Measurements from ENCODE around the gene SLC8A1. TPM values are rescaled to one million over a fixed set of nuclear protein-coding genes. Genes with fewer than 3 reads are reported as not detected.
"Not testable (repeated sequence)": the region's sequence is repeated elsewhere in the genome, so short reads cannot be mapped to it uniquely, and the experiment has no call there.

The SLC8A1 gene
- total RNA-seq, 1 donor from 2014 or later: 21.0 TPM

DNA sequence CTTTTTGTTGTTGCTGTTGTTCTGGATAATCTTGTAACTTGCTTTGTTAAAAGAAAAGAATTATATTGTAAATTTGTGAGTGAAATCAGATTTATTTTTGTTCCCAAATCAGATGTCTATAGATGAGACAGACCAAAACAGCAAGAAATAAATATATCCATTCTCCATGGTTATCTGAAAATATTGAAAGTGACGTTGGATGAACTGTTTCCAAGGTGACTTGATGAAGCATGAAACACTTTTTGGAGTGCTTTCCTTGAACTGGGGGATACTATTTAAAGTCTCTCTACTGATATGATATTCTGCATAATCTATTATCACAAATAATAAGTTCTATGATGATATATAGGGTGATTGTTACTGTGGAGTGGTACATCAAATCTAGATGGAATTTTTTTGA is 357.4 kb downstream of the SLC8A1 start:
- ATAC-seq (no peak), DNase-seq (ENCODE audit: low spot score) (no peak)
- intact Hi-C loops (cut with DNase I): loop anchor here (10.0 kb wide), 1 partner anchor 380 kb away; no protein-coding TSS in a partner anchor

DNA sequence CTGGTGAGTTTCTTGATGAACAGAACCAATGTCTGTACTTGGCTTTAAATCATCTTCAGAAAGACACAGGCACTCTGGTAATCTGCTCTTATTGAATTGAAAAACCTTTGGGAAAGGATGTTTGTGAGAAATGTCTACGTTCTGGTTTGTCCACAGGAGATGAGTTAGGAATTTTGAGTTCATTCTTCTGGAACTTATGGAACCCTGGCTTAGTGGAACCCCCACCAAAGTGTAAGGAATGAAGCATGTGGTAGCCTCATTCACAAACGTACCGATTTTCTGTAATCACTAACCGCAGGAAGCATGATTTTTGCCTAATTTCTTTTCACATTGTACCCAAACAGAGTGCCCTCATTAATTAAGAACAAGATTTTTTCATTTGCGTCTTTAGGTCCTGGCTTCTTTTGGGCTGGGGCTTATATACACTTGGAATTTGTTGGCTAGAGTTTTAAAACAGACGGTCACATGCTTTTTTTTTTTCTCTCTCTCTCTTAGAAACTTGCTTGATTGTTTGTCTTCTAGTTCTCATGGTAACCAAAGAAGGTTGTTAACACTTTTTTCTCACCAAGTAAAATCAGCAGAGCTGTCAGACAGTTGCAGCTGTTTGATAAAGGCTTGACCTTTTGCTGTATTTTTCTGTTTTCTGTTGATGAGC is 358.7 kb downstream of the SLC8A1 start:
- intact Hi-C loops (cut with DNase I): loop anchor here (10.0 kb wide), 1 partner anchor 378 kb away; no protein-coding TSS in a partner anchor
- ATAC-seq: no peak
- no peak for DNase-seq (ENCODE audit: low spot score)

DNA sequence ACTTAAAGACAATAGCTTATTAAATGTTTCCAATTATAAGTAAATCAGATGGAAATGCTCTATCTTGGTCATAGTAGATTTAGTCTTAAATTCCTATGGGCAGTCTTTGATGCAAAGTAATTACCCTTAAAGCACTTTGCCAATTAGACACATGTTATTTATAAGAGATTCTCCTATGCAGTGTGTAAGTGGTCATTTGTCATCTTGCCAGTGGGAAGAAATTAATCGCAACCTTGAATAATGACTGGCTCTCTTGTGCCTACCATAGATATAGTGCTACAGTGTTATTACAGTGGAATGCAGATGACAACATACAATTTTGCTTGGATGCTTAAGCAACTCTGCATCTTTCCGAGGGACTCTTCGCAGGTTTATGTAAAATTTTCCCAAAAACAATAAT is 361.8 kb downstream of the SLC8A1 start:
- intact Hi-C loops (cut with DNase I): loop anchor here (10.0 kb wide), 1 partner anchor 375 kb away; no protein-coding TSS in a partner anchor
- DNase-seq (ENCODE audit: low spot score) (no peak), ATAC-seq (no peak)

DNA sequence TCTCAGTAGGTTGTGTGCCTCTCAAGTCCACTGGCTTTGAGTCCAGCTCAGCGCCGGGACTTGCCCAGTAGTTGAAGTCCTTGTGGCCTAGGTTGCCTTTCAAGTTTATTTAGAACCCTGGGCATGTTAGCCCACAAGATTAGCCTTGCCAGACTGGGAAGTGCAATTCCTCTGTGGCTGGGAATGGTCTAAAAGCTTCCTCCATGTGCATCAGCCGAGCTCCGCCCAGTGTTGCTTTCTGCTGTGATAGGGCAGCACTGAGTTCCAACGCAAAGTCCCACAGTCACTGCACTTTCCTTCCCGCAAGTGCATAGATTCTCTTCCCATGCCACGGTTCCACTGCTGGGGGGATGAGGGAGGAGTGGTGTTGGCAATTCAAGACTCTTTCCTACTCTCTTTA is 364.0 kb downstream of the SLC8A1 start:
- intact Hi-C loops (cut with DNase I): no loop called here
- ATAC-seq: no peak
- DNase-seq (ENCODE audit: low spot score): no peak

DNA sequence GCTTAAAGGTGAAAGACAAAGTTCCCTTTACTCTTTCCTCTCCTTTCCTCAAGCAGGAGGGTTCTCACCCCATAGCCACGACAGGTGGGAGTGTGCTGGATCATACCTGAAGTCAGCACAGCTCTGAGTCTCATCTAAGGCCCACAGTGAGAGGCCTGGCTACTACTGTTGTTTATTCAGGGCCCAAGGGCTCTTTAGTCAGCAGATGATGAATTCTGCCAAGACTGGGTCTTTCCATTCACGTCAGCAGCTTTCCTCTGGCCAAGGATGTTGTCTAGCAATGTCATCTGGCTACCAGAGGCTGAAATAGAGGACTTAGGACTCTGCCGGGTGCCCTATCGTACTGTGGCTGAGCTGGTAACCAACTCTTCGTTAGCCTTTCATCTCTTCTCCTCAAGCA is 364.5 kb downstream of the SLC8A1 start:
- ATAC-seq (no peak), DNase-seq (ENCODE audit: low spot score) (no peak)
- intact Hi-C loops (cut with DNase I): no loop called here

DNA sequence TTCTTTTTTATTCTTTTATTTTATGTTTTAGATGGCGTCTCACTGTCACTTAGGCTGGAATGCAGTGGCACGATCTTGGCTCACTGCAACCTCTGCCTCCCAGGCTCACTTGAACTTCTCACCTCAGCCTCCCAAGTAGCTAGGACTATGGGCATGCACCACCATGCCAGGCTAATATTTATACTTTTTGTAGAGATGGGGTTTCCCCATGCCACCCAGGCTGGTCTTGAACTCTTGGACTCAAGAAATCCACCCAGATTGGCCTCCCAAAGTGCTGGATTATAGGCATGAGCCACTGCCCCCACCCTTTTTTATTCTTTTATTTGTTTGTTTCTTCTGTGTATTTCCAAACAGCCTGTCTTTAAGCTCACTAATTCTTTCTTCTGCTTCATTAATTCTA is 366.1 kb downstream of the SLC8A1 start:
- DNase-seq (ENCODE audit: low spot score) (no peak), ATAC-seq (no peak)
- intact Hi-C loops (cut with DNase I): no loop called here

DNA sequence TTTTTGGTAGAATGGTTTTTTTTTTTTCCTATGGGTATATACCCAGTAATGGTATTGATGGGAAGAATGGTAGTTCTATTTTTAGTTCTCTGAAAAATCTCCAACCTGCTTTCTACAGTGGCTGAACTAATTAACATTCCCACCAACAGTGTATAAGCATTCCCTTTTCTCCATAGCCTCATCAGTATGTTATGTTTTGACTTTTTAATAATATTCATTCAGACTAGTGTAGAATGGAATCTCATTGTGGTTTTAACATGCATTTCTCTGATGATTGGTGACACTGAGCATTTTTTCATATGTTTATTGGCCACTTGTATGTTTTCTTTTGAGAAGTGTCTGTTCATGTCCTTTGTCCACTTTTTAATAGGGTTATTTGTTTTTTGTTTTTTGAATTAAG is 378.6 kb downstream of the SLC8A1 start:
- DNase-seq (ENCODE audit: low spot score); ATAC-seq; intact Hi-C loops (cut with DNase I): not testable (repeated sequence)

DNA sequence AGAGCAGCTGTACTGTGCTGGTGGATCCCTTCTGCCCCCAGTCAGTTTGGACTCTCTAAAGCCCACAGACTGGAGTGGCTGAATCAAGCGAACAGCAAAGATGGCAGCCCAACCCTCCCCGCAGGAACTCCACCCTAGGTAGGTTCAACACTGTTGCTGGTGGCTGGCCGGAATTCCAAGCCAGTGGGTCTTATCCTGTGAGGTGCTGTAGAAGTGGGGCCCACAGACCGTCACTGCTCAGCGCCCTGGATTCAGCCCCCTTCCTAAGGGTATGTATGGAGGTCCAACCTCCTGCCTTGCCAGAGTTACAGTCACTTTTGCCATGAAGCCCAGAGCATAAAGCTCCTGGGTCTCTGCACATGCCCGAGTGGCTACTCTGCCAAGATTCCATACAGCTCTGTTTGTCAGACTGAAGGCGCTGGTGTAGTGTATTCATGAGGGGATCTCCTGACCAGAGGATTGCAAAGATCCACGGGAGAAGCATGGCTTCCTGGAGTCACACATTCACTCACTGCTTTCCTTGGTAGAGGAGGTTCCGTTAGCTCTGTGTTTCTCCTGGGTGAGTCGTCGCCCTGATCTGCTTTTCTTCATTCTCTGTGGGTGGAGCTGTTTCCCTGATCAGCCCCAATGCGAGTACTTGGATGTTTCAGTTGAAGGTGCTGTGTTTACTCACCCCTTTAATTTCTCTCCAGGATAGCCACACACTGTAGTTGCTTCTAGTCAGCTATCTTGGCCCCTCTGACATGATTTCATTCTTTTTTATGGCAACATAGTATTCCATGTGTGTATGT is 379.3 kb downstream of the SLC8A1 start:
- intact Hi-C loops (cut with DNase I): no loop called here
- DNase-seq (ENCODE audit: low spot score) (no peak), ATAC-seq (no peak)

DNA sequence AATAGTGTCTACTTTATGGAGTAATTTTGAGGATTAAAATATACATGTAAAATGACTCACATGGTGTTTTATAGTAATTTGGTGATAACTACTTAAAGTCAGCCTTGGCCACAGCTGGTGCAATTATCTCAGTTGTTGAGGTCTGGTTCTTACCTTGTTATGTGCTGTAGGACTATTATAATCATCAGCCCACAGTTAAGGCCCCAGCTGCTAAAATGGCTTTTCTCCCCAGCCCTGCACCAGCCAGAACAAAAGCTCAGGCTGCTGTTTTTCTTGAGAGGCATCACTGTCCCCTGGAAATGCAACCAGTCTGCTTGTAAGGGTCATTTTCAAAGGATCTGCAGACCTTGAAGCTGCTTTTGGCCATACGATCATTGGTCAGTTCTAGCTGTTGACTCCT is 389.5 kb downstream of the SLC8A1 start:
- intact Hi-C loops (cut with DNase I): no loop called here
- DNase-seq (ENCODE audit: low spot score): no peak
- ATAC-seq: no peak

DNA sequence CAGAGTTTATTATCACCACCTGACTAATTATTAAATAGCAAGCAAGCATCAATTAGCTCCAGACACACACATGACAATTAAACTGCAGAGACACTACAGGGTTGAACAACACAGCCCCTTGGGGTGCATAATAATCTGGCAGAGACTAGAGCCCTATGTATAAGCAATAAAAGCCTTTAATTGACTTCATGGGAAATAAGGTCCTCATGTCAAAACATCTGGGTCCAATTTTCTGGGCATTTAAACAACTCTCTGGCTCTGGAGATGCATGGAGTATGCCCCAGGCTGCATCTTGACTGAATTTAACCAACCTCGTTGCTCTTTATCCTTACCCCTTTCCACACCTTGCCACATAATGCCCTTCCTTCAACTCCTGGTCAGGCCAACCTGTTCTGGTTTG is 402.1 kb downstream of the SLC8A1 start:
- intact Hi-C loops (cut with DNase I): loop anchor here (5.0 kb wide), 1 partner anchor 63 kb away; no protein-coding TSS in a partner anchor
- no peak for ATAC-seq
- no peak for DNase-seq (ENCODE audit: low spot score)

DNA sequence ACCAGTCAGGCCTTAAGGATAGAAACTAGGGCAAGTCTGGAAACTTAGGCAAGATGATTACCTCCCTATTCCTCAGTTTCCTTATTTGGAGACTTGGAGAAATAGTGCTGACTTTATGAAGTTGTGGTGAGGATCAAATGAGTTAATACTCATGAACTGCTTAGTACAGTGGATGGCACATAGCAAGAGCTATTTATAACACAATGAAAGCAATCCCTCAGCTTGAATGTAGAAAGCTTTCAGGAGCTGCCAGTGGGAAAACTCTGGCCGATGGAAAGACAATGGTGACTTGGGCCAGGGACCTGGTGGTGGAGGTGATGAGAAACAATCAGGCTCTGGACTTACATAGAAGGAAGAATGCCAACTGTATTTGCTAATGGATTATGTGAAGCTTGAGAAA is 403.4 kb downstream of the SLC8A1 start:
- intact Hi-C loops (cut with DNase I): loop anchor here (5.0 kb wide), 1 partner anchor 64 kb away; no protein-coding TSS in a partner anchor
- DNase-seq (ENCODE audit: low spot score) (no peak), ATAC-seq (no peak)

DNA sequence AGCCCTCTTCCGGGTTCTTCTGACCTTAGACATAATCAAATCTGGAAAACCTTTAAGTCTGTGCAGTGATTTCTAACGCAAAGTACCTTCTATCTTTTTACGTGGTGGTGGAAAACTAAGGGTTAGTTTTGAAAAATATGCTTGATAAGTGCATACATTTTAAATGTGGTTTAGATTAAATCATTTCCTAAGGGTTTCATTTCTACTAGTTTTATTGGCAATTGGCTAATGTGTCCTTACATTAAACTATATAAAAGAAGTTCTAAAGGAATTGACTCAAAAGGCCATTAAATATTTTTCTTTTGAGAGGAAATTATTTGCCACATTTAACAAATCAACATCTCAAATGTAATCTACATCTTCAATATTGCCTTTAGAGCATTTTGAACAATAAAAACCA is 404.5 kb downstream of the SLC8A1 start:
- no peak for DNase-seq (ENCODE audit: low spot score)
- intact Hi-C loops (cut with DNase I): loop anchor here (5.0 kb wide), 1 partner anchor 65 kb away; no protein-coding TSS in a partner anchor
- no peak for ATAC-seq

Measured in sciatic nerve (tissue), 2 donors.